ENCODE results near the gene RADIL. TPM values are rescaled to one million over a fixed set of nuclear protein-coding genes. Genes with fewer than 3 reads are reported as not detected.

The RADIL gene
- total and polyA plus RNA-seq, 2 of the 13 experiments (the other 11 are each of a cell fraction or from before 2014, with no cell fraction given), result 0.05 to 0.09 TPM

DNA sequence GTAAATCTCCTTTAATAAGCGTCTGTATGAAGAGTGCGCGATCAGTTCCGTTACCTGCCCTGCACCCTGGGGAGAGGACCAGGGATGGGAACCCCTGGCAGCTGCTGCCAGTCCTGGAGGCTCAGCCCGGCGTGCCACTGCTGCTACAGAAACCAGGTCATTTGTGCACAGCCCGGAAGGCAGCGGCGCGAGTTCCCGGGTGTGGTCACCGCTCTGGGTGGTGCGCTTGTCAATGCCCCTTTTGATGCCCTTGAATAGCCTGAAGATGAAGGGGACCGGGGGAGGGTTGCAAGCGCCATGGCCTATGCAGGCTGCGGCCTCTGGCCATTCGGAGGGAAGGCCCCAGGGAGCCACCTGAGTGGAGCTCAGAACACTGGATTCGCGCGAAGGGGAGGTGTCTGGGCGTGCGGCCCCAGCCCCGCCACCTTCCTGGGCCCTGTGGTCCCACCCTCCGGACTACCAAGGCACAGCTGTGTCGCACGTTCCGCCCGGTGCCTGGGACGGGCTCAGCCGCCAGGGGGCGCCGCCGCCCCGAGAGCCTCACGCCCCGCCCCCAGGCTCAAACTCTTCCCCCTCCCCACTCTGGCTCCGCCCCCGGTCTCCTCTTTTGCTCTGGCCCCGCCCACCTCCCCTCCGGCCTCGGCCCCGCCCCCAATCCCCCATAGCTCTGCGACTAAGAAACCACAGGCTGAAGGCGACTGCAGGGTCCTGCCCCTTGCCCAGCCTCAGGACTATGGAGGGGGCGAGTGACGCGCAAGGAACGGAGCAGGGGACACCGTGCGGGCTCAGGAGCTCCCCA, 91.6 kb downstream of the RADIL start:
- intact Hi-C loops (cut with micrococcal nuclease; ENCODE audit: unreplicated experiment), result no loop called here
- CTCF ChIA-PET (ENCODE audit: low intra/inter-chr PET ratio, low total read pairs), result no interaction called here
- Histone ChIP-seq H3K79me2 (ENCODE audit: insufficient read depth, low read length) (no peaks in the 10 kb centered on the region), H3K9me3 (ENCODE audit: low read length) (no peaks in the 10 kb centered on the region), H3K27ac (ENCODE audit: extremely low read length, insufficient read depth, low read length) (no peak overlapping the region), H4K20me1 (ENCODE audit: insufficient read depth, low read length) (no peaks in the 10 kb centered on the region), H3K27me3 (ENCODE audit: control insufficient read depth in 1 of 2, insufficient read depth in 2 of 2, low read length in 2 of 2) (no peaks in the 10 kb centered on the region), H3K4me3 (replicated peaks in 1 of 3; ENCODE audit: insufficient read depth in 1 of 3, low read depth in 2 of 3, low read length in 3 of 3) (no peak overlapping the region), H3K36me3 (replicated peaks in 1 of 2; ENCODE audit: control insufficient read depth in 1 of 2, insufficient read depth in 2 of 2, low read length in 2 of 2) (peaks cover 10% of the 10 kb centered on the region in 2 experiments; a peak in 4 of 5 replicates), H3K4me2 (ENCODE audit: low read depth, low read length) (no peak overlapping the region), H3K4me1 (ENCODE audit: insufficient read depth, low read length) (peaks cover 9% of the 10 kb centered on the region), H2AFZ (ENCODE audit: low read length) (no peak overlapping the region), H3K9ac (ENCODE audit: insufficient read depth, low read depth, low read length) (no peak overlapping the region)
- FAIRE-seq (no peak), DNase-seq (ENCODE audit: low spot score) (peak; percentile 23), ATAC-seq (peak; percentile 69)
- POLR2A ChIA-PET, result interaction anchor here (0.6 to 2.7 kb wide), 3 partner anchors 17 to 150 kb away, joined by 3 to 17 read pairs (median 3); partner anchors contain the start of gene AP5Z1
- WGBS (ENCODE audit: low lambda C conversion rate), result 81% methylated on average over 33 of the region's 50 CpGs
- in situ Hi-C loops (cut with HindIII; ENCODE audit: extremely low pct_ligation_motif_present, low pct_unique_long_range_greater_than_20kb), result loop anchor here (10.0 kb wide), 1 partner anchor 293 kb away; no protein-coding TSS in a partner anchor
- BruUV-seq (replicated peaks), result no TSS peak
- TF ChIP-seq NCOA1 (CRISPR knock-in tag; IDR thresholded peaks at IDR 0.05) (no peak), ZNF234 (CRISPR knock-in tag; conservative IDR thresholded peaks at IDR 0.05) (no peak), ZKSCAN1 (IDR thresholded peaks at IDR 0.05; ENCODE audit: low read length) (no peak), SRF (IDR thresholded peaks at IDR 0.05; ENCODE audit: low read depth, low read length) (no peak), TARDBP (CRISPR knock-in tag; IDR thresholded peaks at IDR 0.05) (no peak), TAF1 (CRISPR knock-in tag; IDR thresholded peaks at IDR 0.05) (no peak), FOXA3 (CRISPR knock-in tag; IDR thresholded peaks at IDR 0.05) (no peak), ZBTB38 (CRISPR knock-in tag; IDR thresholded peaks at IDR 0.05) (0 out of 2 replicates have a peak, but pooled peaks have one; percentile 3), HNRNPK (IDR thresholded peaks at IDR 0.05; ENCODE audit: low read depth, low read length, poor library complexity, severe bottlenecking) (peak; percentile 75), ONECUT2 (CRISPR knock-in tag; IDR thresholded peaks at IDR 0.05) (no peak), POLR2AphosphoS2 (IDR thresholded peaks at IDR 0.05; ENCODE audit: low read depth, low read length) (no peak), SP1 (IDR thresholded peaks at IDR 0.05) (no peak), SP1 (CRISPR knock-in tag; IDR thresholded peaks at IDR 0.05) (0 out of 2 replicates have a peak, but pooled peaks have one; percentile 56), RAD21 (CRISPR knock-in tag; IDR thresholded peaks at IDR 0.05) (0 out of 2 replicates have a peak, but pooled peaks have one; percentile 35), ZNF737 (CRISPR knock-in tag; IDR thresholded peaks at IDR 0.05; ENCODE audit: borderline replicate concordance) (no peak), DNMT1 (CRISPR knock-in tag; IDR thresholded peaks at IDR 0.05) (0 out of 2 replicates have a peak, but pooled peaks have one; percentile 29), EZH2 (conservative IDR thresholded peaks at IDR 0.05; ENCODE audit: low read depth, low read length) (no peak), RXRB (CRISPR knock-in tag; IDR thresholded peaks at IDR 0.05; ENCODE audit: borderline replicate concordance) (no peak), ZNF724P (CRISPR knock-in tag; IDR thresholded peaks at IDR 0.05; ENCODE audit: borderline replicate concordance) (no peak), ZSCAN31 (CRISPR knock-in tag; IDR thresholded peaks at IDR 0.05; ENCODE audit: low read depth) (no peak)
- TF ChIP-seq, protein P1, sequence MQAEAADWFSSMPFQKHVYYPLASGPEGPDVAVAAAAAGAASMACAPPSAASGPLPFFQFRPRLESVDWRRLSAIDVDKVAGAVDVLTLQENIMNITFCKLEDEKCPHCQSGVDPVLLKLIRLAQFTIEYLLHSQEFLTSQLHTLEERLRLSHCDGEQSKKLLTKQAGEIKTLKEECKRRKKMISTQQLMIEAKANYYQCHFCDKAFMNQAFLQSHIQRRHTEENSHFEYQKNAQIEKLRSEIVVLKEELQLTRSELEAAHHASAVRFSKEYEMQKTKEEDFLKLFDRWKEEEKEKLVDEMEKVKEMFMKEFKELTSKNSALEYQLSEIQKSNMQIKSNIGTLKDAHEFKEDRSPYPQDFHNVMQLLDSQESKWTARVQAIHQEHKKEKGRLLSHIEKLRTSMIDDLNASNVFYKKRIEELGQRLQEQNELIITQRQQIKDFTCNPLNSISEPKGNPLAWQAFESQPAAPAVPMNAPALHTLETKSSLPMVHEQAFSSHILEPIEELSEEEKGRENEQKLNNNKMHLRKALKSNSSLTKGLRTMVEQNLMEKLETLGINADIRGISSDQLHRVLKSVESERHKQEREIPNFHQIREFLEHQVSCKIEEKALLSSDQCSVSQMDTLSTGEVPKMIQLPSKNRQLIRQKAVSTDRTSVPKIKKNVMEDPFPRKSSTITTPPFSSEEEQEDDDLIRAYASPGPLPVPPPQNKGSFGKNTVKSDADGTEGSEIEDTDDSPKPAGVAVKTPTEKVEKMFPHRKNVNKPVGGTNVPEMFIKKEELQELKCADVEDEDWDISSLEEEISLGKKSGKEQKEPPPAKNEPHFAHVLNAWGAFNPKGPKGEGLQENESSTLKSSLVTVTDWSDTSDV (CRISPR knock-in tag; IDR thresholded peaks at IDR 0.05), result no peak
- TF ChIP-seq, protein P2, sequence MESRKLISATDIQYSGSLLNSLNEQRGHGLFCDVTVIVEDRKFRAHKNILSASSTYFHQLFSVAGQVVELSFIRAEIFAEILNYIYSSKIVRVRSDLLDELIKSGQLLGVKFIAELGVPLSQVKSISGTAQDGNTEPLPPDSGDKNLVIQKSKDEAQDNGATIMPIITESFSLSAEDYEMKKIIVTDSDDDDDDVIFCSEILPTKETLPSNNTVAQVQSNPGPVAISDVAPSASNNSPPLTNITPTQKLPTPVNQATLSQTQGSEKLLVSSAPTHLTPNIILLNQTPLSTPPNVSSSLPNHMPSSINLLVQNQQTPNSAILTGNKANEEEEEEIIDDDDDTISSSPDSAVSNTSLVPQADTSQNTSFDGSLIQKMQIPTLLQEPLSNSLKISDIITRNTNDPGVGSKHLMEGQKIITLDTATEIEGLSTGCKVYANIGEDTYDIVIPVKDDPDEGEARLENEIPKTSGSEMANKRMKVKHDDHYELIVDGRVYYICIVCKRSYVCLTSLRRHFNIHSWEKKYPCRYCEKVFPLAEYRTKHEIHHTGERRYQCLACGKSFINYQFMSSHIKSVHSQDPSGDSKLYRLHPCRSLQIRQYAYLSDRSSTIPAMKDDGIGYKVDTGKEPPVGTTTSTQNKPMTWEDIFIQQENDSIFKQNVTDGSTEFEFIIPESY (CRISPR knock-in tag; IDR thresholded peaks at IDR 0.05), result peak; percentile 86
